DND-41 (cell line): ENCODE data around the gene FAU.

Experiments
- ATAC-seq: fragments of 200-7000 bp; cut with Tn5 transposase; 3 replicates; pipeline ENCODE4 v1.9.1; 2021; ENCODE audit warnings: low read depth; ENCODE audit not compliant: insufficient read depth
- DNase-seq: peaks from one replicate; pipeline ENCODE4 v3.0.0-alpha.2; 2020
- H2AFZ ChIP-seq: 2 replicates; pipeline ENCODE4 v1.6.0; 2012; ENCODE audit warnings: low read depth, low read length
- H3K27ac ChIP-seq: 2 replicates; pipeline ENCODE4 v1.5.1; 2012; ENCODE audit warnings: low read length, inconsistent platforms
- H3K27me3 ChIP-seq: fragments of 200-600 bp; sonication (generic); 2 replicates; pipeline ENCODE4 v1.6.0; 2012; ENCODE audit warnings: low read length, mild to moderate bottlenecking, inconsistent platforms; ENCODE audit not compliant: insufficient read depth, poor library complexity
- H3K36me3 ChIP-seq: 2 replicates; pipeline ENCODE4 v1.5.1; 2012; ENCODE audit warnings: low read length, inconsistent platforms; ENCODE audit not compliant: insufficient read depth
- H3K4me1 ChIP-seq: 2 replicates; pipeline ENCODE4 v1.5.1; 2012; ENCODE audit warnings: mild to moderate bottlenecking, low read length; ENCODE audit not compliant: insufficient read depth
- H3K4me2 ChIP-seq: 2 replicates; pipeline ENCODE4 v1.6.0; 2012; ENCODE audit warnings: mild to moderate bottlenecking, moderate library complexity, low read length, inconsistent platforms; ENCODE audit not compliant: insufficient read depth
- H3K4me3 ChIP-seq, 2 experiments: fragments of 200-600 bp in 1 of 2; shearing (Covaris generic) in 1 of 2; 2 replicates each; pipeline ENCODE4 v1.5.1; 2012 to 2016; ENCODE audit warnings: inconsistent platforms in 2 of 2, low read length in 2 of 2, mild to moderate bottlenecking in 2 of 2, low read depth in 1 of 2, moderate library complexity in 1 of 2
- H3K79me2 ChIP-seq: 2 replicates; pipeline ENCODE4 v1.6.0; 2012; ENCODE audit warnings: low read length, inconsistent platforms; ENCODE audit not compliant: insufficient read depth
- H3K9ac ChIP-seq: 2 replicates; pipeline ENCODE4 v1.6.0; 2012; ENCODE audit warnings: low read depth, mild to moderate bottlenecking, inconsistent platforms, low read length, moderate library complexity
- H3K9me3 ChIP-seq: 2 replicates; pipeline ENCODE4 v1.5.1; 2012; ENCODE audit warnings: low read length, moderate library complexity, mild to moderate bottlenecking, inconsistent platforms; ENCODE audit not compliant: insufficient read depth, severe bottlenecking
- H4K20me1 ChIP-seq: 2 replicates; pipeline ENCODE4 v1.6.0; 2012; ENCODE audit warnings: low read length; ENCODE audit not compliant: insufficient read depth
- EZH2 ChIP-seq: IDR thresholded peaks from 3 replicates; pipeline ENCODE4 v1.6.1; 2012; ENCODE audit warnings: borderline replicate concordance, low read depth, mild to moderate bottlenecking, moderate library complexity, low read length, inconsistent platforms; ENCODE audit not compliant: severe bottlenecking
- TF ChIP-seq, protein P1 (sequence below): IDR thresholded peaks from 2 replicates; pipeline ENCODE4 v1.5.1; 2012; ENCODE audit warnings: borderline replicate concordance, low read length, moderate library complexity, mild to moderate bottlenecking; ENCODE audit not compliant: poor library complexity, severe bottlenecking; ENCODE audit errors: extremely low read depth

FAU gene

GRCh38 chr11:65090628-65091027 is 31.3 kb downstream of the FAU start:
- Histone ChIP-seq H3K27me3 (no peaks in the 10 kb centered on the region), H3K4me2 (no peak overlapping the region), H4K20me1 (peaks cover 2% of the 10 kb centered on the region; the same call in 1 of the 2 replicates), H3K4me1 (peaks cover 7% of the 10 kb centered on the region), H3K27ac (no peak overlapping the region), H3K4me3 (no peak overlapping the region), H3K79me2 (peaks cover 4% of the 10 kb centered on the region), H3K9ac (no peak overlapping the region), H3K9me3 (no peaks in the 10 kb centered on the region), H3K36me3 (peaks cover 35% of the 10 kb centered on the region), H2AFZ (no peak overlapping the region)
- TF ChIP-seq EZH2: no peak
- TF ChIP-seq, protein P1, sequence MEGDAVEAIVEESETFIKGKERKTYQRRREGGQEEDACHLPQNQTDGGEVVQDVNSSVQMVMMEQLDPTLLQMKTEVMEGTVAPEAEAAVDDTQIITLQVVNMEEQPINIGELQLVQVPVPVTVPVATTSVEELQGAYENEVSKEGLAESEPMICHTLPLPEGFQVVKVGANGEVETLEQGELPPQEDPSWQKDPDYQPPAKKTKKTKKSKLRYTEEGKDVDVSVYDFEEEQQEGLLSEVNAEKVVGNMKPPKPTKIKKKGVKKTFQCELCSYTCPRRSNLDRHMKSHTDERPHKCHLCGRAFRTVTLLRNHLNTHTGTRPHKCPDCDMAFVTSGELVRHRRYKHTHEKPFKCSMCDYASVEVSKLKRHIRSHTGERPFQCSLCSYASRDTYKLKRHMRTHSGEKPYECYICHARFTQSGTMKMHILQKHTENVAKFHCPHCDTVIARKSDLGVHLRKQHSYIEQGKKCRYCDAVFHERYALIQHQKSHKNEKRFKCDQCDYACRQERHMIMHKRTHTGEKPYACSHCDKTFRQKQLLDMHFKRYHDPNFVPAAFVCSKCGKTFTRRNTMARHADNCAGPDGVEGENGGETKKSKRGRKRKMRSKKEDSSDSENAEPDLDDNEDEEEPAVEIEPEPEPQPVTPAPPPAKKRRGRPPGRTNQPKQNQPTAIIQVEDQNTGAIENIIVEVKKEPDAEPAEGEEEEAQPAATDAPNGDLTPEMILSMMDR: no peak
- DNase-seq: no peak
- no peak for ATAC-seq

- H3K36me3 ChIP-seq: peaks cover 42% of the 10 kb centered on the region
- H3K9me3 ChIP-seq: no peaks in the 10 kb centered on the region
- peaks cover 3% of the 10 kb centered on the region for H4K20me1 ChIP-seq
- H3K4me3 ChIP-seq: no peak overlapping the region
- no peak for DNase-seq
- peaks cover 14% of the 10 kb centered on the region for H3K79me2 ChIP-seq
- H3K9ac ChIP-seq: no peak overlapping the region
- H3K4me1 ChIP-seq: peaks cover 13% of the 10 kb centered on the region
- H2AFZ ChIP-seq: no peak overlapping the region
- TF ChIP-seq, protein P1: no peak
- TF ChIP-seq EZH2: no peak
- H3K27ac ChIP-seq: no peak overlapping the region
- H3K4me2 ChIP-seq: no peak overlapping the region
- H3K27me3 ChIP-seq: no peaks in the 10 kb centered on the region
- no peak for ATAC-seq
These were observed 32.3 kb downstream of the FAU start for GRCh38 chr11:65089621-65090020.

GRCh38 chr11:65087827-65088226 is 34.1 kb downstream of the FAU start:
- no peaks in the 10 kb centered on the region for H3K9me3 ChIP-seq
- H3K36me3 ChIP-seq: peaks cover 51% of the 10 kb centered on the region
- ATAC-seq (no peak), DNase-seq (no peak)
- H3K9ac ChIP-seq: no peak overlapping the region
- TF ChIP-seq EZH2: no peak
- TF ChIP-seq, protein P1: no peak
- H3K27ac ChIP-seq: no peak overlapping the region
- no peak overlapping the region for H3K4me3 ChIP-seq
- H3K4me1 ChIP-seq: peaks cover 20% of the 10 kb centered on the region
- H4K20me1 ChIP-seq: peaks cover 9% of the 10 kb centered on the region
- H3K79me2 ChIP-seq: peaks cover 31% of the 10 kb centered on the region
- H3K4me2 ChIP-seq: no peak overlapping the region
- H2AFZ ChIP-seq: no peak overlapping the region
- no peaks in the 10 kb centered on the region for H3K27me3 ChIP-seq

- H3K9ac ChIP-seq: no peak overlapping the region
- no peak overlapping the region for H3K4me2 ChIP-seq
- ATAC-seq: no peak
- peaks cover 37% of the 10 kb centered on the region for H3K79me2 ChIP-seq
- no peak overlapping the region for H3K27ac ChIP-seq
- H2AFZ ChIP-seq: no peak overlapping the region
- no peak for DNase-seq
- no peak for TF ChIP-seq EZH2
- TF ChIP-seq, protein P1: no peak
- peaks cover 9% of the 10 kb centered on the region for H4K20me1 ChIP-seq
- H3K4me3 ChIP-seq: no peak overlapping the region
- no peaks in the 10 kb centered on the region for H3K9me3 ChIP-seq
- peaks cover 57% of the 10 kb centered on the region for H3K36me3 ChIP-seq
- H3K27me3 ChIP-seq: no peaks in the 10 kb centered on the region
- peaks cover 26% of the 10 kb centered on the region for H3K4me1 ChIP-seq
These were observed 34.7 kb downstream of the FAU start for GRCh38 chr11:65087216-65087615.
